ENCODE results near the gene DDX17. TPM values are rescaled to one million over a fixed set of nuclear protein-coding genes. Genes with fewer than 3 reads are reported as not detected.

The DDX17 gene
- total and polyA plus RNA-seq, 9 of the 15 experiments (the other 6 are each of a cell fraction or from before 2014, with no cell fraction given): 17.6 to 421 (median 189) TPM

- TF ChIP-seq ZBTB33 (CRISPR knock-in tag; IDR thresholded peaks at IDR 0.05): no peak
- TF ChIP-seq ZBTB5 (IDR thresholded peaks at IDR 0.05): no peak
- no peak for TF ChIP-seq KDM4B (IDR thresholded peaks at IDR 0.05; ENCODE audit: borderline replicate concordance in 2 of 2, low read depth in 1 of 2)
- TF ChIP-seq FOXP4 (CRISPR knock-in tag; IDR thresholded peaks at IDR 0.05; ENCODE audit: borderline replicate concordance): no peak
Measured at GRCh38 chr22:38554281-38554680, 48.2 kb upstream of the DDX17 start (continued).
